ENCODE data around the gene RBM28.

The RBM28 gene

DNA sequence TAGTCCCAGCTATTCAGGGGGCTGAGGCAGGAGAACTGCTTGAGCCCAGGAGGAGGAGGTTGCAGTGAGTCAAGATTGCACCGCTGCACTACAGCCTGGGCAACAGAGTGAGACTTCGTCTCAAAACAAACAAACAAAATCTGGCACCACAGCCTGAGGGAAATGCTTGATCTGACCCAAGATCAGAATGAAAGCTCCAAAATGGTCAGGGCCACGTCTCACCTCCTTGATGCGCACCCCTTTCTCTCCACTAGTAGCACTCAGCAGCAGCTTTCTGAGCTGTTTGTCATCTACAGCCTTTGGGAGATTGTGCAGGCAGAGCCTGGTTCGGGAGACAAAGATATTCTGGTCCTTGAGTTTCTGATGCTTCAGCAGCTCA, 22.7 kb downstream of the RBM28 start:
- DNase-seq (ENCODE audit: low read depth) = no peak
- H3K4me3 ChIP-seq (ENCODE audit: low read depth, low read length) = no peak overlapping the region
- TF ChIP-seq, protein P1, sequence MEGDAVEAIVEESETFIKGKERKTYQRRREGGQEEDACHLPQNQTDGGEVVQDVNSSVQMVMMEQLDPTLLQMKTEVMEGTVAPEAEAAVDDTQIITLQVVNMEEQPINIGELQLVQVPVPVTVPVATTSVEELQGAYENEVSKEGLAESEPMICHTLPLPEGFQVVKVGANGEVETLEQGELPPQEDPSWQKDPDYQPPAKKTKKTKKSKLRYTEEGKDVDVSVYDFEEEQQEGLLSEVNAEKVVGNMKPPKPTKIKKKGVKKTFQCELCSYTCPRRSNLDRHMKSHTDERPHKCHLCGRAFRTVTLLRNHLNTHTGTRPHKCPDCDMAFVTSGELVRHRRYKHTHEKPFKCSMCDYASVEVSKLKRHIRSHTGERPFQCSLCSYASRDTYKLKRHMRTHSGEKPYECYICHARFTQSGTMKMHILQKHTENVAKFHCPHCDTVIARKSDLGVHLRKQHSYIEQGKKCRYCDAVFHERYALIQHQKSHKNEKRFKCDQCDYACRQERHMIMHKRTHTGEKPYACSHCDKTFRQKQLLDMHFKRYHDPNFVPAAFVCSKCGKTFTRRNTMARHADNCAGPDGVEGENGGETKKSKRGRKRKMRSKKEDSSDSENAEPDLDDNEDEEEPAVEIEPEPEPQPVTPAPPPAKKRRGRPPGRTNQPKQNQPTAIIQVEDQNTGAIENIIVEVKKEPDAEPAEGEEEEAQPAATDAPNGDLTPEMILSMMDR (IDR thresholded peaks at IDR 0.05; ENCODE audit: low read depth, low read length) = no peak
- TF ChIP-seq POLR2A (IDR thresholded peaks at IDR 0.05; ENCODE audit: extremely low read depth, insufficient read length) = no peak
- no peak for TF ChIP-seq MYC (IDR thresholded peaks at IDR 0.05; ENCODE audit: low read depth, low read length)
- TF ChIP-seq, protein P2, sequence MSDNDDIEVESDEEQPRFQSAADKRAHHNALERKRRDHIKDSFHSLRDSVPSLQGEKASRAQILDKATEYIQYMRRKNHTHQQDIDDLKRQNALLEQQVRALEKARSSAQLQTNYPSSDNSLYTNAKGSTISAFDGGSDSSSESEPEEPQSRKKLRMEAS (IDR thresholded peaks at IDR 0.05; ENCODE audit: low read depth, low read length) = no peak

DNA sequence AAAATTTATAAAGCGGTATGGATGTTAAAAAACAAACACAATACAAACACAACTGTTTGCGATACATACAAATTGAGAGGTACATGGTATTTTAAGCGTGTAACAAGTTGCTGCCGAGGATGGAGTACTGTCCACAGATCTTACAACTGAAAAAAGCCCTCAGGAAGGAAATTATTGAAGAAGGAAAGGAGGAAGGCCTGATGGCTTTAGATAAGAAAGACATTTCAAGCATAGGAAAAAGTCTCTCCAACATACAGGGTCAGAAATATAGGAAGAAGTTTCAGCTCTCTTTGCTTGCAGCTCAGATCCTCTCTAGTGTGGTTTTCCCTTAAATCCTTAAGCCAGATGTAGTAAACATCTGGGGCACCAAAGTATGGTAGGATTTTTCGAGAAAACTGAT, 25.0 kb downstream of the RBM28 start:
- TF ChIP-seq POLR2A (IDR thresholded peaks at IDR 0.05; ENCODE audit: extremely low read depth, insufficient read length) (no peak), MYC (IDR thresholded peaks at IDR 0.05; ENCODE audit: low read depth, low read length) (no peak)
- TF ChIP-seq, protein P1 (IDR thresholded peaks at IDR 0.05; ENCODE audit: low read depth, low read length) = no peak
- TF ChIP-seq, protein P2 (IDR thresholded peaks at IDR 0.05; ENCODE audit: low read depth, low read length) = no peak
- no peak for DNase-seq (ENCODE audit: low read depth)
- H3K4me3 ChIP-seq (ENCODE audit: low read depth, low read length) = no peak overlapping the region

DNA sequence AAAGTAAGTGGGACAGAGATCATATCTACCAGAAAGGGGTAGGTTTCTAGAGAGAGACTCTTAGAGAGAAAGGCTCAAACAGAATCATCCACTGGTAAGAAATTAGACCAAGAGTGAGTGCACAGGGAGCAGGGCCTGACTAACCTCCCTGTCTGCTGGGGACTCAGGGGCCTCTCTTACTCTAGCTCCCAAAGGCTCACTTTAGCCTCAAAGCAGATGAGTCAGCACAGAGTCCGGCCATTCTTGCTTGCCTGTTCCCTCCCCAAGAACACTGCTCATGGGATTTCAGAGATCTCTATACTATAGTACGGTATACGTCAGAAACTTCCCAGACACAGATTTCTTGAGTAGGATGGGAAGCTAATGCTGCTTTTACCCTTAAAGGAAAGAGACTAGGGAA, 32.7 kb downstream of the RBM28 start:
- TF ChIP-seq POLR2A (IDR thresholded peaks at IDR 0.05; ENCODE audit: extremely low read depth, insufficient read length) (no peak), MYC (IDR thresholded peaks at IDR 0.05; ENCODE audit: low read depth, low read length) (no peak)
- TF ChIP-seq, protein P2 (IDR thresholded peaks at IDR 0.05; ENCODE audit: low read depth, low read length) = no peak
- TF ChIP-seq, protein P1 (IDR thresholded peaks at IDR 0.05; ENCODE audit: low read depth, low read length) = no peak
- no peak for DNase-seq (ENCODE audit: low read depth)
- no peak overlapping the region for H3K4me3 ChIP-seq (ENCODE audit: low read depth, low read length)

DNA sequence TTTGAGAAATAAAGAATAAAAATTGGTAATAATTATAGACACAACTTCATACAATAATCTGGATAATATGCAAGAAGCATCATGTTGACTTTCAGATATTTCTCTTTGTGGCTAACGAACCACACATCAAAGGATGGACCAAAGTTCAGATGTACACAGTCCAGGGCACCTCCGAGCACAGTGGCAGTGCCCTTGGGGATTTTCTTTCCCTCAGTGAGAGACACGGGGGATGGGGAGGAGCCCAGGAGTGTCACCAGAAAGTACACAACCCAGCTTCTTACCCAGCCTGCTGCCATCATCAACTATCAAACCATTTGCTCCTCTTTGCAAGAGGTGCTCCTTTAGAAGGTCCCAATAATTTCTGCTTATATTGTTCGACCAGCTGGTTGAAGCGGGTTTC, 33.2 kb downstream of the RBM28 start:
- H3K4me3 ChIP-seq (ENCODE audit: low read depth, low read length) = no peak overlapping the region
- TF ChIP-seq, protein P2 (IDR thresholded peaks at IDR 0.05; ENCODE audit: low read depth, low read length) = no peak
- no peak for DNase-seq (ENCODE audit: low read depth)

DNA sequence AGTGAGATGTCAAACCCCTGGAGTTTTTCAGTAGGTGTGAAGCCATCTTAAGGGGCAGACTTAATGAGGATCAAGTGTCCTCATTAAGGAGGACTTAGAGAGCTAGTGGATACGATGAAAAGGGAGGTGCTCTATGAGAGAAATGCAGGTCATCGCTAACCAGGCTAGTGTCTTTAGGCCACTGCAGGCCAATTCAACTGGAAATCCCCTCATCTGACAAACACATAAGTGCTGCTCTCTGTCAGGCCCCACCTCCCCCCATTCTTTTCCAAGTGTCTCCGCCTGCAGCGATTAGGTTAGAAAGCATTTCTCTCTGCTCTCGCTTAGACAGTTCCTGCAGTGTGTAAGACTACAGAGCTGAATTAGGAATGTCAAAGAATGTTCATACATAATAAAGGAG, 33.7 kb downstream of the RBM28 start:
- no peak overlapping the region for H3K4me3 ChIP-seq (ENCODE audit: low read depth, low read length)
- TF ChIP-seq POLR2A (IDR thresholded peaks at IDR 0.05; ENCODE audit: extremely low read depth, insufficient read length) (no peak), MYC (IDR thresholded peaks at IDR 0.05; ENCODE audit: low read depth, low read length) (no peak)
- TF ChIP-seq, protein P1 (IDR thresholded peaks at IDR 0.05; ENCODE audit: low read depth, low read length) = no peak
- TF ChIP-seq, protein P2 (IDR thresholded peaks at IDR 0.05; ENCODE audit: low read depth, low read length) = no peak
- DNase-seq (ENCODE audit: low read depth) = no peak

DNA sequence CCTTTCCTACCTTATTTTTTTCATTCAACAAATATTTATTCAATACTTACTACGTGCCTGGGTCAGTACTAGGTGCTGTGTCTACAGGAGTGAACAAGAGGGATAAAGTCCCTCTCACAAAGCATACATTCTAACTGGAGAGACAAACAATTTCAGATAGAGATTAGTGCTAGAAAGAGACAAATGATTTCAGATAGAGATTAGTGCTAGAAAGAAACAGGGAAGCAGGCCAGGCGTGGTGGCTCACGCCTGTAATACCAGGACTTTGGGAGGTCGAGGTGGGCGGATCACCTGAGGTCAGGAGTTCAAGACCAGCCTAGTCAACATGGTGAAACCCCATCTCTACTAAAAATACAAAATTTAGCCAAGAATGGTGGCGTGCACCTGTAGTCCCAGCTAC, 34.6 kb downstream of the RBM28 start:
- H3K4me3 ChIP-seq (ENCODE audit: low read depth, low read length) = no peak overlapping the region
- DNase-seq (ENCODE audit: low read depth) = no peak
- TF ChIP-seq POLR2A (IDR thresholded peaks at IDR 0.05; ENCODE audit: extremely low read depth, insufficient read length) (no peak), MYC (IDR thresholded peaks at IDR 0.05; ENCODE audit: low read depth, low read length) (no peak)
- TF ChIP-seq, protein P2 (IDR thresholded peaks at IDR 0.05; ENCODE audit: low read depth, low read length) = no peak
- TF ChIP-seq, protein P1 (IDR thresholded peaks at IDR 0.05; ENCODE audit: low read depth, low read length) = no peak

All from NB4 (cell line).